CD14-positive monocyte (primary cell): ENCODE results near the gene ZNF385D. TPM values are rescaled to one million over a fixed set of nuclear protein-coding genes. Genes with fewer than 3 reads are reported as not detected.

Source experiments
- DNase-seq, 3 donors: peaks; one replicate each; pipeline ENCODE4 v3.0.0-alpha.2; 2011 to 2022
- H2AFZ ChIP-seq: 2 replicates; pipeline ENCODE4 v1.6.0; 2012; ENCODE audit warnings: mild to moderate bottlenecking, low read depth, low read length, inconsistent platforms; ENCODE audit not compliant: insufficient read depth, poor library complexity, severe bottlenecking
- H3K27ac ChIP-seq, 2 donors: 1 replicate in 1 of 2; 2 replicates in 1 of 2; pipeline ENCODE4 v1.5.1; 2012 to 2013; ENCODE audit warnings: low read length in 2 of 2, control low read depth in 1 of 2, inconsistent platforms in 1 of 2, low read depth in 1 of 2, mild to moderate bottlenecking in 1 of 2
- H3K27me3 ChIP-seq, 2 donors: one replicate each; pipeline versions ENCODE4 v1.6.0 to v1.6.1; 2011 to 2013; ENCODE audit warnings: low read length in 2 of 2; ENCODE audit not compliant: control insufficient read depth in 2 of 2, insufficient read depth in 2 of 2
- H3K36me3 ChIP-seq, 2 donors: replicated peaks in 1 of 2; 1 replicate in 1 of 2; 2 replicates in 1 of 2; pipeline versions ENCODE4 v1.5.1 to v1.6.1; 2012 to 2013; ENCODE audit warnings: low read length in 2 of 2, control low read depth in 1 of 2, inconsistent platforms in 1 of 2, mild to moderate bottlenecking in 1 of 2; ENCODE audit not compliant: insufficient read depth in 2 of 2, control insufficient read depth in 1 of 2
- H3K4me1 ChIP-seq, 2 donors: 1 replicate in 1 of 2; 2 replicates in 1 of 2; pipeline versions ENCODE4 v1.5.1 to v1.6.1; 2012 to 2013; ENCODE audit warnings: low read length in 2 of 2, control low read depth in 1 of 2, inconsistent platforms in 1 of 2, mild to moderate bottlenecking in 1 of 2, moderate library complexity in 1 of 2; ENCODE audit not compliant: insufficient read depth in 2 of 2, control insufficient read depth in 1 of 2
- H3K4me2 ChIP-seq: replicated peaks from 2 replicates; pipeline ENCODE3; 2012; ENCODE audit warnings: low read length, moderate library complexity, mild to moderate bottlenecking; ENCODE audit not compliant: poor library complexity, severe bottlenecking; ENCODE audit errors: extremely low read depth
- H3K4me3 ChIP-seq, 3 experiments: fragments of 200-600 bp in 1 of 3; sonication (generic) in 1 of 3; replicated peaks in 1 of 3; 1 replicate in 2 of 3; 2 replicates in 1 of 3; pipeline ENCODE4 v1.5.1; 2011 to 2013; ENCODE audit warnings: low read length in 3 of 3, mild to moderate bottlenecking in 3 of 3, control low read depth in 2 of 3, low read depth in 2 of 3, inconsistent platforms in 1 of 3, moderate library complexity in 1 of 3
- H3K79me2 ChIP-seq: 2 replicates; pipeline ENCODE4 v1.6.0; 2012; ENCODE audit warnings: mild to moderate bottlenecking, control low read depth, inconsistent platforms, low read length, moderate library complexity; ENCODE audit not compliant: insufficient read depth
- H3K9ac ChIP-seq: 2 replicates; pipeline ENCODE4 v1.6.0; 2017; ENCODE audit warnings: low read length, mild to moderate bottlenecking; ENCODE audit not compliant: insufficient read depth, poor library complexity, severe bottlenecking
- H3K9me3 ChIP-seq, 2 donors: replicated peaks in 1 of 2; 1 replicate in 1 of 2; 2 replicates in 1 of 2; pipeline versions ENCODE4 v1.5.1 to v1.6.1; 2012 to 2013; ENCODE audit warnings: low read length in 2 of 2, control low read depth in 1 of 2; ENCODE audit not compliant: control insufficient read depth in 1 of 2, insufficient read depth in 1 of 2
- H4K20me1 ChIP-seq: 2 replicates; pipeline ENCODE4 v1.6.0; 2012; ENCODE audit warnings: mild to moderate bottlenecking, low read length, control low read depth, moderate library complexity; ENCODE audit not compliant: insufficient read depth
- H3K27ac Mint-ChIP-seq, 7 donors: one replicate each; pipeline ENCODE4 v1.8.0; 2020; ENCODE audit warnings: mild to moderate bottlenecking in 7 of 7, mixed read lengths in 7 of 7, moderate library complexity in 6 of 7, inconsistent platforms in 2 of 7
- H3K27me3 Mint-ChIP-seq, 3 donors: one replicate each; pipeline ENCODE4 v1.8.0; 2021 to 2022; ENCODE audit warnings: low read depth in 3 of 3, mild to moderate bottlenecking in 3 of 3, mixed read lengths in 3 of 3, moderate library complexity in 3 of 3, inconsistent platforms in 1 of 3
- H3K36me3 Mint-ChIP-seq, 2 donors: one replicate each; pipeline ENCODE4 v1.8.0; 2020; ENCODE audit warnings: mixed read lengths in 2 of 2, inconsistent platforms in 1 of 2, mild to moderate bottlenecking in 1 of 2
- H3K4me1 Mint-ChIP-seq: one replicate; pipeline ENCODE4 v1.8.0; 2020; ENCODE audit warnings: mild to moderate bottlenecking, mixed read lengths
- H3K4me3 Mint-ChIP-seq, 2 donors: one replicate each; pipeline ENCODE4 v1.8.0; 2020; ENCODE audit warnings: mild to moderate bottlenecking in 2 of 2, mixed read lengths in 2 of 2, moderate library complexity in 1 of 2
- H3K9me3 Mint-ChIP-seq, 7 donors: one replicate each; pipeline ENCODE4 v1.8.0; 2020 to 2022; ENCODE audit warnings: mixed read lengths in 7 of 7, mild to moderate bottlenecking in 6 of 7, moderate library complexity in 6 of 7, inconsistent platforms in 2 of 7
- WGBS: methylation state at CpG from one replicate; pipeline ENCODE4 v1.1.5; 2013; ENCODE audit warnings: missing lambda C conversion rate; ENCODE audit not compliant: insufficient coverage; 5-methylcytosine and 5-hydroxymethylcytosine counted together
- intact Hi-C, 2 donors: fragments of 100-400 bp; cut with micrococcal nuclease; formaldehyde crosslinking; loops; one replicate each; pipeline versions ENCODE4 v1.15.0 to v1.15.1; 2023
- polyA plus RNA-seq, 3 donors: library from polyadenylated mRNA; depleted of rRNA in 1 of 3; unstranded in 2 of 3; stranded (reverse) in 1 of 3; fragments of 300-500 nt in 2 of 3; fragments of >200 nt in 1 of 3; fragmentation: Illumina TruSeq in 2 of 3; gene quantifications; 1 replicate in 2 of 3; 2 replicates in 1 of 3; pipeline ENCODE4 v1.2.3, GENCODE V29; 2012 to 2021
- TF ChIP-seq, protein P1 (sequence below): fragments of 200-600 bp; IDR thresholded peaks from one replicate; pipeline ENCODE4 v1.8.0; 2022; ENCODE audit warnings: antibody characterized with exemption, mild to moderate bottlenecking

Gene ZNF385D
- polyA plus RNA-seq, 3 donors: not detected

DNA sequence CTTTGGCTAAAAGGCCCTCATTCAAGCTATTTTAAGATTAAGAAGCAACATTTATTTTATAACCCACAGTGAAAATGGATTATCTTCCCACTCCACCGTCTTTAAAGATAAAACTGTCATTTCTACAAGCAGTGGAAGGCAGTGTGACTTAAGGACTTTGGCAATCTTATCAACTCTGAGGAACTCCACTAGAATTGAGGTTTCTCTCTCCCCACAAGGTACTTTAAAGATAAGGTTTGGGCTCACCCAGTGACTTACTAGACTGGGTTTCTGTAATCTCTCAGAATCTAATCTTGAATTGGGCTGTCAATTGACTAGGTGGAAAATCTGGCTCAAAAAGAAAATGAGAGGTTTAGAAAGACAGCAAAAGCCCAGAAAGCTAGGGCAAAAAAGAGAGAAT lies 21.7 kb downstream of the ZNF385D start:
- H2AFZ ChIP-seq: no peak overlapping the region
- H3K27ac ChIP-seq: no peak overlapping the region
- H3K4me1 ChIP-seq: no peaks in the 10 kb centered on the region
- WGBS: no CpG with 5 or more reads among the region's 1 CpG
- no peak overlapping the region for H3K4me3 ChIP-seq
- DNase-seq: no peak
- TF ChIP-seq, protein P1, sequence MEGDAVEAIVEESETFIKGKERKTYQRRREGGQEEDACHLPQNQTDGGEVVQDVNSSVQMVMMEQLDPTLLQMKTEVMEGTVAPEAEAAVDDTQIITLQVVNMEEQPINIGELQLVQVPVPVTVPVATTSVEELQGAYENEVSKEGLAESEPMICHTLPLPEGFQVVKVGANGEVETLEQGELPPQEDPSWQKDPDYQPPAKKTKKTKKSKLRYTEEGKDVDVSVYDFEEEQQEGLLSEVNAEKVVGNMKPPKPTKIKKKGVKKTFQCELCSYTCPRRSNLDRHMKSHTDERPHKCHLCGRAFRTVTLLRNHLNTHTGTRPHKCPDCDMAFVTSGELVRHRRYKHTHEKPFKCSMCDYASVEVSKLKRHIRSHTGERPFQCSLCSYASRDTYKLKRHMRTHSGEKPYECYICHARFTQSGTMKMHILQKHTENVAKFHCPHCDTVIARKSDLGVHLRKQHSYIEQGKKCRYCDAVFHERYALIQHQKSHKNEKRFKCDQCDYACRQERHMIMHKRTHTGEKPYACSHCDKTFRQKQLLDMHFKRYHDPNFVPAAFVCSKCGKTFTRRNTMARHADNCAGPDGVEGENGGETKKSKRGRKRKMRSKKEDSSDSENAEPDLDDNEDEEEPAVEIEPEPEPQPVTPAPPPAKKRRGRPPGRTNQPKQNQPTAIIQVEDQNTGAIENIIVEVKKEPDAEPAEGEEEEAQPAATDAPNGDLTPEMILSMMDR: no peak
- intact Hi-C loops: no loop called here
- no peak overlapping the region for H3K9ac ChIP-seq
- H3K9me3 ChIP-seq: peaks cover 0 to 5% of the 10 kb centered on the region in 2 donors
- H3K27me3 ChIP-seq: no peaks in the 10 kb centered on the region
- no peaks in the 10 kb centered on the region for H3K36me3 Mint-ChIP-seq
- no peak overlapping the region for H3K27ac Mint-ChIP-seq
- H4K20me1 ChIP-seq: no peaks in the 10 kb centered on the region
- no peak overlapping the region for H3K4me2 ChIP-seq
- H3K4me3 Mint-ChIP-seq: no peak overlapping the region
- H3K27me3 Mint-ChIP-seq: no peaks in the 10 kb centered on the region
- no peaks in the 10 kb centered on the region for H3K79me2 ChIP-seq
- H3K9me3 Mint-ChIP-seq: peaks cover 0 to 9% (median 5%) of the 10 kb centered on the region in 7 donors
- no peaks in the 10 kb centered on the region for H3K36me3 ChIP-seq
- H3K4me1 Mint-ChIP-seq: no peaks in the 10 kb centered on the region

- H3K9me3 ChIP-seq: peaks cover 25 to 36% of the 10 kb centered on the region in 2 donors
- no peaks in the 10 kb centered on the region for H3K36me3 ChIP-seq
- H3K4me1 ChIP-seq: no peaks in the 10 kb centered on the region
- H3K36me3 Mint-ChIP-seq: no peaks in the 10 kb centered on the region
- H3K27me3 Mint-ChIP-seq: no peaks in the 10 kb centered on the region
- H3K9ac ChIP-seq: no peak overlapping the region
- H2AFZ ChIP-seq: no peak overlapping the region
- intact Hi-C loops: no loop called here
- no peaks in the 10 kb centered on the region for H4K20me1 ChIP-seq
- H3K4me1 Mint-ChIP-seq: no peaks in the 10 kb centered on the region
- no CpG with 5 or more reads among the region's 3 CpGs for WGBS
- TF ChIP-seq, protein P1: no peak
- no peaks in the 10 kb centered on the region for H3K79me2 ChIP-seq
- no peak overlapping the region for H3K4me3 Mint-ChIP-seq
- no peak overlapping the region for H3K27ac ChIP-seq
- no peak overlapping the region for H3K4me2 ChIP-seq
- no peak overlapping the region for H3K27ac Mint-ChIP-seq
- no peak overlapping the region for H3K4me3 ChIP-seq
- no peaks in the 10 kb centered on the region for H3K27me3 ChIP-seq
- peaks cover 4 to 28% (median 19%) of the 10 kb centered on the region in 7 donors for H3K9me3 Mint-ChIP-seq
- DNase-seq: no peak
Measured at GRCh38 chr3:21722768-21723167, 28.2 kb downstream of the ZNF385D start.
